ELR (cell line): Measurements from ENCODE around the gene CPNE2.
"Not testable (repeated sequence)": the region's sequence is repeated elsewhere in the genome, so short reads cannot be mapped to it uniquely, and the experiment has no call there.

Source experiments
- DNase-seq: peaks from one replicate; pipeline ENCODE4 v3.0.0-alpha.2; 2015; ENCODE audit warnings: low read depth

Gene CPNE2

DNA sequence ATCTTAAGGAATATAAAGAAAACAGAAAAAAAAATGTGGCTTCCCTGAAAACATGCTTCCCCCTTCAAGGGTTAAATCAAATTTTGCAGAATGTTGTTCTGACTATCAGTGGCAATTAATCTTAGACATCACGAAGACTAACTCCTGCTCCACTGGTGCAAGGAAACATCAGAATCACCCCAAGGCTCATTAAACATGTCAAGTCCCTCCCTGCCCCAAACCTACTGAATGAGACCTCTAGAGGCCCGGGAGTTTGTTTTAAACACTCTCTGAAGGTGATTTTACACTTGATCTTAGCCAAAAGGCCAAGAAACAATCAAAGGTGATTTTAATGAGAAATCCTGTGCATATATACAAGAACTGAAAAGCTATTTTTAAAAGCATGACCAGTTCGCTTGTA lies 75.2 kb downstream of the CPNE2 start:
- no peak for DNase-seq

DNA sequence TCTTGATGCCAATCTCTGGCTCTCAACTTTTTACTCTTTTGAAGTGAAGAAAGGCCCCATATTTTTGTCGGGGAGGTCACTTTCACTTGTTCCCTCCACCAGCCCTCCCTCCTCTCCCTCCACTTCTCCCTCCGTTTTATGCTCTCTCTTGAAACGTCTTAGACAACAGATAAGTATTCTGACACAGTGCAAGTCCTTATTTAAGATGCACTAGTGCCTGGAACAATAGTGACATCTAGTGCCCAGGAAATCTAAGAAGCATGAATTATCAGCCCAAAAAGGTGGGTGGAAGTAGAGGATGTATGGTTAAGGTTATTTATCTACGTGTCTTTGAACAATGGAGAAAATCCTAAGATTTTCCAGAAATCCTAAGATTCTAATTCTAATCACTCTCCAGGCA lies 75.6 kb downstream of the CPNE2 start:
- peak; percentile 71 for DNase-seq

DNA sequence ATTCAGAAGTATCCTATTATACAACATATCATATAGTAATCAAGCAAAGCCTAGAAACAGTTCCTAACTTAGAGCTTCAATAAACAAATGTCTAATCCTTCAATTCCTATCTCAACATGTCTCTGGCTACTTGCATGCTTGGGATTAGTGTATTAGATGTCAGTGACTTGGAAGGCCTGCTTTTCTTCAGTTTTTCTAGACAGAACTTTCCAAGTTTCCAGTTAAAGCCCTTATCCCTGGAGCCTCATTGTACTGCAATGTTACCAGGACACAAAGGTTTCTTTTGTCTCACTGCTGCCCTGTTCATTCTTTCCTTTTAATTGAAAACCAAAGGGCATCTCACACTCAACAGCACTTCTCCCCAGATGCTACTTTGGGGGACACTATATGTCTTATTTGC lies 76.9 kb downstream of the CPNE2 start:
- no peak for DNase-seq

DNA sequence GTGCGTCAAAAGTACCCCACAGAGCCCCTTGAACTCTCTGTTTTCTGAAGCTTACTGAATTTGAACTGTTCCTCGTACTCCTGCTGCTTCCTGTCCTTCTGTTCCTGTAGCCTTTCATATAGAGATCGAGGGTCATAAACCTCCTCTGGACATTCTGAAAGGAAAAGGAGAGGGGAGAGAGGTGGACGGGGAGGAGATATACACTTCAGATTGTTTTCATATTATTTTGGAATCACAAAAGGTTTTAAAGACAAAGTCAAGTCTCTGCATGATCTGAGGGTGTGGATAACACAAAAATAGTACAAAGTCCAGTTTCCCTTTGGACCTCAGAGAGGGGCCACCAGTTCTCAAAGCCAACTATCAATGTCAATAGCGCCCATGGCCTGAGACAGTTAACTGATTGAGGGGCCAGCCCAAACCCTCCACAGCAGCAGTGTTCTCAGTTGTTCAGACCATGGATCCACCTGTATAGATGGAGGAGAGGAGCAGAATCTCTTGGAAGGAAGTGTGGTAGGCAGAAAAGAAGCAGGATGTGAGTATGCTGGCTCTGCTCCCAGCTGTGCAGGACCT lies 80.4 kb downstream of the CPNE2 start:
- DNase-seq, result no peak

DNA sequence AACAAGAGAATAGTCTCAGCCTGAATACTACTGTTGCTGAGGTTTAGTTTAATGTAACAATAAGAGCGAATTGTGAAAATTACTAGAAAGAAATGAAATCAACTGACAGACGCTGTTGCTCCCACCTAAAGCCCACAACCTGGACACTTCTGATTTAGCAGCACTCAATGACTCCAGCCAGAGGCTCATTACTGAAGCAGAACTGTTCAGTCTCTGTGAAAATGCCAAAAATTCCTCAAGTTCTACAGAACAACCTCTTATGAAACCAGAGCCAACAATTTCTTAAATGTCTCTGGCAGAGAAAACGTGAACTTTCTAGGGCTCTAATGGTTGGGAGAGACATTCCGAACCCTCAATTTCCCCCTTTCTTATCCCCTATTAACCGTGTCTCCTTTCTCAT lies 83.5 kb downstream of the CPNE2 start:
- DNase-seq, result no peak

DNA sequence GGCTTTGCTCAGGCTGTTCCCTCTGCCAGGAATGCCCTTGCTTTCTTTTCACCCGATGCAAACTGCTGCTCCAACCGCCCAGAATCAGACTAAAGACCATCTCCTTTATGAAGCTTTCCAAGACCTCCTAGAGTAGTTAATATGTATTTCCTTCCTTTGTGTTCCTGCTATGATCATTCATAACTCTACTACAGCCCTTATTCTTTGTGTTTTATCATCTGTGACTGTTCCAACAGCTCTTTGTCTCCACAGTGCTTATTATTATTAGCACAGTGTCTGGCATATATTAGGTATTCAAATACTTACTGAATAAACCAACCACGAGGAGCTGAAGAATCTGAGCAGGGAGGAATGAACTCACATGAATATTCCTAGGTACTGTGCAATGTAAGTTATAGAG lies 85.8 kb downstream of the CPNE2 start:
- no peak for DNase-seq

DNA sequence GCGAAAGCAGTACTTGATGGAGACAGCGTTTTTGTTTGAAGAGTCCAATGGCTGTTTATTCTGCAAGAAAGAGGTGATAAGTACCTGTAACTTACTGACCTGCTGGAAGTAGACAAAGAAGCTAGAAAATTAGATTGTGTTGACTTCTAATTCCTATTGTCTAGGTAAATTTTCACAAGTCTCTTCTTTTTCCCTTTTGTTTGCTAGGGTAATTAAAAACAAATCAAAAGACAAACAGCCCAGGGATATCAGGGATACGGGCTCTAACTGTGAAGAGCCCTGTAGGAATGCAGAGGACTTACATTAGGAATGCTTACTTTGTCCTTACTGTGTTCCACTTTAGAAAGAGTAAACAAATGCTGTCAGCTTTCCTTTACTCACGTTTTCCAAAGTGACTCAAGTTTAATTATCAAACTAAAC lies 86.4 kb downstream of the CPNE2 start:
- peak; percentile 44 for DNase-seq

DNA sequence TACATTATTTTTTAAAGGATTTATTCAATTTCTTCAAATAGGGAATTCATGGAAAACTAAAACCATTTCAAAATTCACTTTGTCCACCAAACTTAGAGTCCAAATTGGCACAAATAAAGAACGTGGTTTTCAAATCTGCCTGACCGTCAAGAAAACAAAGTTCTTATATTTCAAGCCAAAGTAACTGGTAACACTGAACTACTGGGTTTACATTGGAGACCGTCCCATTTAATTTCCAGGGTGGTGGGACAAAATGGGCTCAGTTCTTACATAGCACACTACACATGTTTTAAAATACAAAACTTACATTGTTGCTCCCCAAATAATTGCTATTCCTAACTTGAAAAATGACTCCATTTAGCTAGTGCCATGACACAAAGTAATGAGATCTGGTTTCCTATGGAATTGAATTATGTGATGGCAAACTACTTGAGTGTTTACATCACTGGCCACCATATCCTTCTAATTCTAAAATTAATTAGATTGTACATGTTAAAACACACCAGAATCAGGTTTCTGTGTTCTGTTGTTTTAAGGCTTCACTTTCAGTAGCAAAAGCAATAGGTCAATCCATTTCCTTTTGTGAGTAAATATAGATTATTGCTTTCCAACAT lies 86.9 kb downstream of the CPNE2 start:
- no peak for DNase-seq

DNA sequence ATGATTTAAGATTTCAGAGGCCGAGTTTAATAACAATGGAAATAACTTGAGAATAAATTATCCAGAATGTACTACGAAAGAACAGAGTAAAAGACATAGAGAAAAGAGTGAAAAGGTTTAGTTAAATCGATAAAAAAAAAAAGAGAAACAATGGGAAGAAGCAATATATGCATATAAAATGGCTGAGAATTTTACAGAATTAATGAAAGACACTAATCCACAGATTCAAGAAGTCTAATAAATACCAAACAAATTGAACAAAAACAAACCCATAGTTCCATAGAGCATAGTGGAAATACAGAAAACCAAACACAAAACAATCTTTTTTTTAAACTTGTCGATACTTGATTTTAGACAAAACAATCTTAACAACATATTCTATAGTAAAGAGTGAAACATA lies 91.7 kb downstream of the CPNE2 start:
- DNase-seq, result no peak

DNA sequence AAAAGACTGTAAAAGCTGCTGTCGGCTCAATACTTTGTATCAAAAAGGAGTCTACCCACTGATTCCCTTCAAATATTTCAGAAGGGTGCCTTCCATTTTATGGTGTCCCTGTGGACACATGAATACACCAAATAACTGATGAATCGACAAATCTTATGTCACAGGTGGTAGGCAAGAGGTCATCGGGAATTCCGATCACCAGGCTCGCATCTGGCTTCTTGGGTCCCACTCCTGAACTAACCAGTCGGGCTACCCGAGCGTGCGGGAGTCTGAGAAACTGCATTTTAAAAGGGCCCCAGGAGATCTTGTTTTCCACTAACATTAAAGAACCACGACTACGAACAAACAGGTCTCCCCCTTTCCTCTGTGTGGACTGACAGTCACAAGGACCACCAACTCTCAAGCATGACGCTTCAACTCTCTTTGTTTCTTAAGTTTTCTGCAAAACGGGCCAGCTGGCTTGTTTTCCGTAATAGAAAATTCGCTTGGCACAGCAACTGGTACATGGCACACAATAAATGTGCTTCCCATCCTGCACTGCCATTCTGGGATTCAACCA lies 92.6 kb downstream of the CPNE2 start:
- DNase-seq, result no peak

DNA sequence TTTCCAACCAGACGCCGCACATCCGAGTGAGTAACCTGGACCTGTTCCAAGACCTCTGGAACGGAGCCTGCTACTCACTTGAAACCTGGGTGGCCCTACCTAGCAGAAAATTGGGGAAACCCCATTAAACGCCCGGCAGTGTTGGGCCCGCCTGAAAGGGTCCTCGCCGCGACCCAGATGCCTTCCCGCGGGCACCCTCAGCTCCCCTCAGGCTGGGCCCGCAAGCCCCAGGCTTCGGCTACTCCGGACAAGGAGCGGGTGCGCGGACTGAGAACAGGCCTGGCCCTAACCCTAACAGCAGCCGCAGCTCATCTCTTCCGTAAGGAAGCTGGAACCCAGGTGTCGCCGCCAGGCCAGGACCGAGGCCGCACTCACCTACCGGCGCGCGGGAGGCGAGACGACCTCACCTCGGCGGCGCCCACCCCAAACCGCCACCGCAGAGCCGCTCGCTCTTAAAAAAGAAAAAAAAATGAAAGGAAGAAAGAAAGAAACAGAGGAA lies 93.1 kb downstream of the CPNE2 start:
- peak; percentile 88 for DNase-seq

DNA sequence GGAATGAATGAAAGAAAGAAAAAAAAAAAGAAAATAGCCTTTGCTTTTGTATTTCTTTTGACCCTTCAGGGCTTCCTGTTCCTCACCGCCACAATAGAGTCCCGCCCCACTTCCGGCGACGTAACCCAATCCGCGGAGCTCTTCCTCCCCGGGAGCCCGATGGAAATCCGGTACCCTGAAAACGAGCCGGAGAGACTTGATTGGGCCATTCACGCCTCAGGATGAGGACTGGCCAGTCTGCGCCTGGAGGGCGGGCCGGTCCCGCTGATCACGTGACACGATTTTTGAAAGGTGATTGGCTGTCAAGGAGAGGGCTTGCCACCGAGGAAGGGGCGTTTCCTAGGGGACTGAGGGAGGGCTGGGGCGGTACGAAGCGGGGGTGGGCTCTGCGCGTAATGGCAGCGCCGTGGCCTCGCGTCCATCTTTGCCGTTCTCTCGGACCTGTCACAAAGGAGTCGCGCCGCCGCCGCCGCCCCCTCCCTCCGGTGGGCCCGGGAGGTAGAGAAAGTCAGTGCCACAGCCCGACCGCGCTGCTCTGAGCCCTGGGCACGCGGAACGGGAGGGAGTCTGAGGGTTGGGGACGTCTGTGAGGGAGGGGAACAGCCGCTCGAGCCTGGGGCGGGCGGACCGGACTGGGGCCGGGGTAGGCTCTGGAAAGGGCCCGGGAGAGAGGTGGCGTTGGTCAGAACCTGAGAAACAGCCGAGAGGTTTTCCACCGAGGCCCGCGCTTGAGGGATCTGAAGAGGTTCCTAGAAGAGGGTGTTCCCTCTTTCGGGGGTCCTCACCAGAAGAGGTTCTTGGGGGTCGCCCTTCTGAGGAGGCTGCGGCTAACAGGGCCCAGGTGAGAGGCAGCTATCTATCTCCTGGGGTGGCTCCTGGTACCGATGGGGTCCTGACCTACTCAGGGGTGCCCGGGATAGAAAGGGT lies 93.8 kb downstream of the CPNE2 start, which contains the start of the genes PSME3IP1 and RSPRY1:
Gene PSME3IP1, minus strand, starts transcription at position 95 of the 927 bp plus-strand sequence. CDS start 12,185 bp downstream, outside the sequence.
Gene RSPRY1, plus strand, starts transcription at position 385 of the 927 bp plus-strand sequence. CDS start 18,330 bp downstream, outside the sequence.
- peak; percentile 100 for DNase-seq

DNA sequence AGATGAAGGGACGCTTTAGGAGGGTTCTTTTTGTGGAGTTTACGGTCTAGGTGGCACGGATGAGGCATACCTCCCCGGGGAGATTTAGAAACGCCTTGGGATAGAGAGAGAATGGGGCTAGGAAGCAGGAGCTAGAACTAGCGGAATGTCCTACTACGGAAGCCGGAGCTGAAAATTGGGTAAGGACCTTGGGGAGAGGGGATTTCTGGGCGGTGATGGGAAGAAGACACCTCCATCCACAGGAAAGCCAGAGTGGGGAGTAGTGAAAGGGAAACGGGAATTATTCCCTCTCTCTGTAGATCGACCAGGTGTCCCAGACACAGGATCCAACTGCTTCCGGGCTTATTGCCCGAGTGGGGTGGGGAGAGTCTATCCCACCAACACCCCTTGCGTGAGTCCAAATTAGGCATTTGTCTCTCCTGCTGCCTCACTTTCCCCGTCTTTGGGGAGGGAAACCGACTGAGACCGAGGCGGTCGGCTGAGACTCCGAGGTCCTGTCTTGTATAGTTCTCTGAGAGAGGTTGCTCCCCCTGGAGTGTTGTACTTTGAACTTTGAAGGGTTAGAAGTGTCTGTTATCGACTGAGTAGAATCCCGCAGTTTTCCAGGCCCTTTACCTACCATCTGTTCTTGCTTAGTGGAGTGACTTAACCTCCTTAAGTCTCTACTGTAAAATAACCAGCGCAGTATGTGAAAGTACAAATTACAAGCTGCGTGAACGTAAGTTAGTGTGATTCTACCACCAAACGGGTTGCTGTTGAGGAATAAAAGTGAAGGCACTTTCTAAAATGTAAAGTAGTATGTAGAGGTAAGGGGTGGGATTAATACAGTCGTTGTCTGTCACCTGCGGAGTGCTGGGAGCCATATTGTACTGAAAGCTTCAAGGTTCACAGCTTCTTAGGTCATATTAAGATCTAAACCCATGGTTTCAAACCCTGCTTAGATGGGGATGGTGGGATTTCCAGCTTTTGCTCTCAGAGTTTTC lies 94.8 kb downstream of the CPNE2 start:
- DNase-seq, result peak; percentile 59

DNA sequence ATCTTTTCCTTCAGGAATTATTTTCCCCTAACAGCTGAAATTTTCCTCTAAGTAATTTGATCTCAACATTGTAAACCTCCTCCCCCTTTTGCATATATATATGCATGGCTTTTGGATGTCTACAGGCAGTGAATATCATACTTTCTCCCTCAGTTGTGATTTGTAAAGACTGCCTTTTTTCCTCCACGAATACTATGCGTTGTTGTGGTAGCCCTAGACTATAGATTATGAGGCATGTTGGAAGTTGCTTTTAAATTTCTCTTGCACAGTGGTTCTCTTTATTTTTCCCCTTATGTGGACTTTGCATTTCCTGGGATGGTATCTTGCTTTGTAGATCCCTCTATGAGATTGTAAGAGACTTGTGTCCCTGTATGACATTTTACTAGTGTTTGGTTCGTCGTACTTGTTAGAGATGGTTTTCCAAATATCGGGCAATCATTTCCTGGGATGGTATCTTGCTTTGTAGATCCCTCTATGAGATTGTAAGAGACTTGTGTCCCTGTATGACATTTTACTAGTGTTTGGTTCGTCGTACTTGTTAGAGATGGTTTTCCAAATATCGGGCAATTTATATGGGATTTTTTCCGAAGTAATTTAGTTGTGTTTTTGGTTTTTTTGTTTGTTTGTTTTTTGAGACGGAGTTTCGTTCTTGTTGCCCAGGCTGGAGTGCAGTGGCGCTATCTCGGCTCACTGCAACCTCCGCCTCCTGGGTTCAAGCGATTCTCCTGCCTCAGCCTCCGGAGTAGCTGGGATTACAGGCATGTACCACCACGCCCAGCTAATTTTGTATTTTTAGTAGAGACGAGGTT lies 95.7 kb downstream of the CPNE2 start:
- not testable (repeated sequence) for DNase-seq

DNA sequence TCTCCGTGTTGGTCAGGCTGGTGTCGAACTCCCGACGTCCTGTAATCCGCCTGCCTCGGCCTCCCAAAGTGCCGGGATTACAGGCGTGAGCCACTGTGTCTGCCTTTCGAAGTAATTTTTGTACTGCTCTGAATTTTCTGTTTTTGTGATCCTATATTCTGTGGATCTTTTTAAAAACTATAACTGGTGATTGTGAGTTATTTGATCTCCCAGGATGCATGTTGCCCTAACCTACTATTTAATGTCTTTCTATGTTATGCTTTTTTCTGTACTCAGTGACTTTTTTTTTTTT lies 96.3 kb downstream of the CPNE2 start:
- DNase-seq, result no peak

DNA sequence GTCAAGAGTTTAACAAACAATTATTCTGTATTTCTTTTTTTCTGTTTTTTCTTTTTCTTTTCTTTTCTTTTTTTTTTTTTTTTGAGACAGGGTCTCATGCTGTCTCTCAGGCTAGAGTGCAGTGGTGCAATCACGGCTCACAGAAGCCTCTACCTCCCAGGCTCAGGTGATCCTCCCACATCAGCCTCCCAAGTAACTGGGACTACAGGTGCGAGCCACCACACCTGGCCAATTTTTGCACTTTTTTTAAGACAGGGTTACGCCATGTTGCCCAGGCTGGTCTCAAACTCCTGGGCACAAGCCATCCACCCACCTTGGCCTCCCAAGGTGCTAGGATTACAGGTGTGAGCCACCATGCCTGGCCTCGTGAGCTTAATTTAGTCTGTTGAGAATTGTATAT lies 97.1 kb downstream of the CPNE2 start:
- not testable (repeated sequence) for DNase-seq

DNA sequence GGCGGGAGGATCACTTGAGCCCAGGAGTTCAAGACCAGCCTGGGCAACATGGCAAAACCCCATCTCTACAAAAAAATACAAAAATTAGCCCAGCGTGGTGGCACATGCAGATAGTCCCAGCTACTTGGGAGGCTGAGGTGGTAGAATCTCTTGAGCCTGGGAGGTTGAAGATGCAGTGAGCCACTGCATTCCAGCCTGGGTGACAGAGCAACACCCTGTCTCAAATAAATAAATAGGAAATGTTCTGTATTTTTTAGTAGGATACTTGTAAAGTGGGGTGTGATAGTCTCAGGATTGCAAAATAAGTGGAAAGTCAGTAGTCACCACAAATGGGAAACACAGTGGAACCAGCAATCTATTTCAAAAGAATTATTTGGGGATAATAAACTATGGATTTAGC lies 97.8 kb downstream of the CPNE2 start:
- DNase-seq, result peak; percentile 8

DNA sequence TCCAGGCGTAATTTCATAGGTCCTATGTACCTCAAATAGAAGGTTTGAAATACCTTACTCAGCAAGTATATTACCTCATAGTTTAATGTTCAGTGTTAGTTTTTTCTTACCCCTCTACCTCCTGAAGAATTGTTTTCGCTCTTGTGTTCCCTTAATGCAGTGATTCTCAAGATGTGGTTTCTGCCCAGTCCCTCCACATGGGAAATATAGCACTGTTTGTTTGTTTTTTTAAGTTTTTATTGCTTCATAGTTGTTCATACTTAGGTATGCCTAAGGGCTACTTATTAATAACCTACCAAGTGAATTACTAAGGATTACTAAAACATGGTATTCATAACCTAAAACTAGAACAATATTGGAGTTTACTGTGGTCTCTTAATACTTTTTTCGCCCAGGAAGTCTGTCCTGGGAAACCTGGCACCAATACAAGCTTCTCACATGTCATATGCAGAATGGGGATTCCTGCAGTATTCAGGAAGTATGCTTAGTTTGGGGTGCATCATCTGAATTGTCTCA lies 98.7 kb downstream of the CPNE2 start:
- DNase-seq, result peak; percentile 87

DNA sequence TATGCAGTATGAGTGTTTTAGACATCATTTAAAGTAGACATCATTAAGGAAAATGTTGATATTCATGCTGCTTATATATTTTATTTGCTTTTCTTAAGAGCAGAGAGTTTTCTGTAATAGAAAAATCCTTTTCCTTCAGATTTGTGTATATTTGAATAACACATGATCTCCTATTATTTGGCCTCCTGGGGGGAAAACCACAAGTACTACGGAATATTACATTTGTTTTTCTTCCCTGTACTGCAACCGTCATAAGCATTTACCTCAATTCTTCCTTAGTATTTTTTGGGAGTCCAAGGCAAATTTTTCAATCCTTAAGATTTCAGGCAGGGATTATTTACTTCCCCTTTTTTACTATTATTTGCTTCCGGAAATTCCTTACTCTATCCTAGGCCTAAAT lies 99.8 kb downstream of the CPNE2 start:
- no peak for DNase-seq
